TTC549 (cell line): ENCODE measurements around the gene SNAPC5.
"Not testable (repeated sequence)": the region's sequence is repeated elsewhere in the genome, so short reads cannot be mapped to it uniquely, and the experiment has no call there.

Source experiments
- FAIRE-seq: peaks from 2 replicates; lab custom pipeline; 2012; peaks lifted over from hg19 to GRCh38; lab: Jason Lieb, UNC

Gene SNAPC5

GRCh38 chr15:66497502-66498455 lies at the start of gene SNAPC5:
Gene SNAPC5, minus strand, starts transcription at chr15:66497762. Its CDS starts 31 bp downstream, at chr15:66497731.
- FAIRE-seq: peak; percentile 87

GRCh38 chr15:66545255-66545654 lies 47.7 kb upstream of the SNAPC5 start:
- no peak for FAIRE-seq

- no peak for FAIRE-seq
Observed at GRCh38 chr15:66542896-66543295, 45.3 kb upstream of the SNAPC5 start.

GRCh38 chr15:66535056-66535455 lies 37.5 kb upstream of the SNAPC5 start:
- FAIRE-seq: no peak

GRCh38 chr15:66524838-66525237 lies 27.3 kb upstream of the SNAPC5 start:
- FAIRE-seq: no peak

- FAIRE-seq: no peak
Observed at GRCh38 chr15:66523926-66524325, 26.4 kb upstream of the SNAPC5 start.

- no peak for FAIRE-seq
Observed at GRCh38 chr15:66515901-66516322, 18.4 kb upstream of the SNAPC5 start.

GRCh38 chr15:66514586-66514985 lies 17.0 kb upstream of the SNAPC5 start:
- no peak for FAIRE-seq

- no peak for FAIRE-seq
Observed at GRCh38 chr15:66508293-66508883, 10.8 kb upstream of the SNAPC5 start.

- no peak for FAIRE-seq
Observed at GRCh38 chr15:66505818-66506217, 8.3 kb upstream of the SNAPC5 start.

- FAIRE-seq: no peak
Observed at GRCh38 chr15:66505430-66505811, 7.9 kb upstream of the SNAPC5 start.

- FAIRE-seq: no peak
Observed at GRCh38 chr15:66504563-66505429, 7.2 kb upstream of the SNAPC5 start, which contains the start of the genes RPL4 and ZWILCH. Gene RPL4, minus strand, starts transcription at chr15:66504855. Its CDS starts 65 bp downstream, at chr15:66504790. Gene ZWILCH, plus strand, starts transcription at chr15:66505326. Its CDS starts 13 bp downstream, at chr15:66505339.

- no peak for FAIRE-seq
Observed at GRCh38 chr15:66503780-66504562, 6.4 kb upstream of the SNAPC5 start.

- not testable (repeated sequence) for FAIRE-seq
Observed at GRCh38 chr15:66503041-66503648, 5.6 kb upstream of the SNAPC5 start.

- FAIRE-seq: no peak
Observed at GRCh38 chr15:66502491-66502890, 4.9 kb upstream of the SNAPC5 start.

- FAIRE-seq: not testable (repeated sequence)
Observed at GRCh38 chr15:66500346-66500745, 2.8 kb upstream of the SNAPC5 start.

- peak; percentile 22 for FAIRE-seq
Observed at GRCh38 chr15:66498501-66499386, 1.2 kb upstream of the SNAPC5 start.

GRCh38 chr15:66496951-66497501 lies 536 bp downstream of the SNAPC5 start:
- no peak for FAIRE-seq

- FAIRE-seq: no peak
Observed at GRCh38 chr15:66494262-66494661, 3.3 kb downstream of the SNAPC5 start.

- no peak for FAIRE-seq
Observed at GRCh38 chr15:66491846-66492245, 5.7 kb downstream of the SNAPC5 start.
